Mucosa of gallbladder (tissue), 1 donor: ENCODE data around the gene RBPJ. TPM values are rescaled to one million over a fixed set of nuclear protein-coding genes. Genes with fewer than 3 reads are reported as not detected.
"Not testable (repeated sequence)": the region's sequence is repeated elsewhere in the genome, so short reads cannot be mapped to it uniquely, and the experiment has no call there.

Source experiments
- DNase-seq: peaks from one replicate; pipeline ENCODE4 v3.0.0-alpha.2; 2020; ENCODE audit warnings: low spot score
- total RNA-seq: library from RNA; stranded (reverse); gene quantifications from one replicate; pipeline ENCODE4 v1.2.1, GENCODE V29; 2021
- donor health status: DM: no; HTN: no; CAD: no.

Gene RBPJ
- total RNA-seq, 1 donor from 2014 or later = 72.1 TPM

DNA sequence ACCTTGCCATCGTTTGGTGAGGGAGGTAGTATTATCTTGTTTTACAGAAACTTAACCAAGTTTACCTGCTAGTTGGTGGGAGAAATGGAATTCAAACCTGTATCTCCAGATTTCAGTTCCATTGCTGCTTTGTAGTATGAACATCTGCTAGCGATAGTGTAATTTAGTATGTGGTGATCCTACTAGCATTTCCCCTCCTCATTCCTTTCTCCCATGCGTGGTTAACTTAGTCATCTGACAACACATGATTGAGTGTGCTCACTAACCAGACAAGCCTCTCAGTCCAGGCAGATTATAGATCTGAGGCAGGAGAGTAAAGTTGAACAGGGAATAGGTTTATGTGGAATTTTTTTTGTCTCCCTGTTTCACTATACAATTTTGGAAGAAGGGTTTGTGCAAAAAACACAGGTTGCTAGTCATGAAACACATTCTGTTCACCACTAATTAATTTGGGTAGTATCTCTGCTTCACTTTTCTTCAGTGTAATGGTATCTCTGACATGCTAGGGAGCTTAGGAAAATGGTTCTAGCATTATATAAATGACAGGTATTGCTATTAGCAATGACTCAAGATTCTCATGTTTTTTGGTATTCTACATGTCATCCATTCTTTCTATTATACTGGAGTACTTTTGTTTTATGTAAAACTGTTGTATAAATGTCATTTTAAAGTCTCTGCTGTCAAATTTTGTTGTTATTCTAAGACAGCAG, 21.7 kb downstream of the RBPJ start:
- DNase-seq = no peak

DNA sequence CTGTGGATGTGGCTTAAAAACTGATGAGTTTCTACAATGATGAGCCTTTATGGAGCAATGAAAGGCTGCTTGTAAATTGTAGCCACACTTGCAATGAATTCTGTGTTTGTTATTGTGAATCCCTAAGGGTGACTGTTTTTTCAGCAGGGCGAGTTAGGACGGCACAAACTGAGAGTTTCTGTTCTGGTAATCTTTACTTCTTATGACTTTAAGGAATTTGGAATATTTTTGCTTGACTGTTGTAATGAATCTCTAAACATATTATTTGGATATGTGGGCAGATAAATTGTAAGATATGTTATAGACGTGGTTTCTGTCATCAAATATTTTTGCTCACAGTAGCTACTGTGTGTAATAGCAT, 22.2 kb downstream of the RBPJ start:
- DNase-seq = no peak

DNA sequence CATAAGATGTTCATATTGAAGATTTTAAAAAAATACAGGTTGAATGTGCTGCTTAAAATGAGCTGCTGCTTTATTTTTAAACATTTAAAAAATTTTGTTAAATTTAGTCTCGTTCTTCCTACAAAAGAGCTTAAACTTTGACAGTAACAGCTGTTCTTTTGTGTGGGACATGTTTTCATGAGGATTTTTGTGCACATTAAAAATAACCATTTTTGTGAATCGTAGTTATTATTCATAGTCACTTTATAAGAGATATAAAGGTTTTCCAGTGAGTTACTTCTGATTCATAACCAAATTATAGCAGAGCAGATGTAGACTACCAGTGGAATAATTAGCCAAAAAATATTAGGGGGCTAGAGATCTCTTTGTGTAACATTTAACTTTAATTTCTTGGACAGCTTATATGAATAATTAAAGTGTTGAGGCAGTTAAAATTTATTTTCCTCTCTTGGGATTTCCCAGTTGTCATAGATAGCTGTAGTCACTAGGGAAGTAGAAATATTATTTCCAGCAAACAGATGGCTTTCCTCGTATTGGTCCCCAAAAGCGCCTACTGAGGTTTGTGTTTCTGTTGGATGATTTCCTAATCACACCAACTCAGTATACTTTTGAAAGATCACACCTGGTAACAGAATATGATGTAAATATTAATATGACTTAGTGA, 24.2 kb downstream of the RBPJ start:
- no peak for DNase-seq

DNA sequence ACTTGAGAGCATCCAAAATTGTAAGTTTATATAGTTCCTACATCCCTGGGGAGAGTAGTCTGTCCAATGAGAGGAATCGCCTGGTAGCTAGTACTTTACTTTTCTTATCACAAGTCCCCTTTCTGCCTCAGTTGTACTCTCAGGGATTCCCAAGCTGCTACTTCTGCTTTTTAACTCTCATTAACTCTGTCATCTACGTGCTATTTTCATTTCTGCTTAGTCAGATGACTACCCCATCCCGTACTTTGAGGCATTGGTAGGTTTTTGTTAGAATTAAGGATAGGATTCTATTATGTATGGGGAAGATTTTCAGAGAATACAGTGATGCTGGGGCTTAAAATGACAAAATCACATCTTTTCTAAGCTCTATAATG, 24.7 kb downstream of the RBPJ start:
- DNase-seq = no peak

DNA sequence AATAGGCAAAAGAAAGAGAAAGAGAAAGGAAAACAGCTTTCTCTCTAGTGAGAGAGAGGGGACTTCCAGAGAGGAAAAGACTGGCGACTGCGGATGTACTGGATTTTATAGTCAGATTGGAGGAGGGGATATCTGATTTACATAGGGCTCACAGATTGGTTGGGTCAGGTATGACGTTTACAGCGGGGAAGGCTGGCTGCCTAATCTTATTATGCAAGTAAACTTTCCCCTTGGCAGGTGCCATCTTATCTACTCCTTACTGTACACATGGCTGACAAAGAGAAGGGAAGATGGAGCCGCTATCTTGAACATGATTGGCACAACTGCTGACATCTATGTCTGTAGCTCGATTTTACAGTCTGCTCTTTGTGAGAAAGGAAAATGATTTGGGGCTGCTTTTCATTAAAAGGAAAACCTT, 25.4 kb downstream of the RBPJ start:
- no peak for DNase-seq

DNA sequence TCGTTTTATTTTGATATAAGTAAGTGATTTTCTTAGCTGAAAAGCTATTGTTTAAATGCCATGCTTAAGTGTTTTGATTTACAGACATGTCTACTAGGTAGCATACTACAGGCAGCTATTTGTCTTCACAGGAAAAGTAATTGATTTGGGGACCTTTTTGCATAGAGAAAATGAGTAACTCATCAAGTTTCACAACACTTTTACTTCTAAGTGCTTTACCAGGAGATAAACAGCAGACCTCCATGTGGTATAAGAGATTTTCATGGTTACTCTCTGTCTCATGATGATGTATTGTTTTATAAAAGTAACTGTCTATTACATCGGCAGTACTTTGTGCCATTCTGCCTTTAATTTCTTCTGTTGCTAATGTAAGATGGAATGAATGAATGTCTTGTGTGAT, 28.7 kb downstream of the RBPJ start:
- DNase-seq = no peak

DNA sequence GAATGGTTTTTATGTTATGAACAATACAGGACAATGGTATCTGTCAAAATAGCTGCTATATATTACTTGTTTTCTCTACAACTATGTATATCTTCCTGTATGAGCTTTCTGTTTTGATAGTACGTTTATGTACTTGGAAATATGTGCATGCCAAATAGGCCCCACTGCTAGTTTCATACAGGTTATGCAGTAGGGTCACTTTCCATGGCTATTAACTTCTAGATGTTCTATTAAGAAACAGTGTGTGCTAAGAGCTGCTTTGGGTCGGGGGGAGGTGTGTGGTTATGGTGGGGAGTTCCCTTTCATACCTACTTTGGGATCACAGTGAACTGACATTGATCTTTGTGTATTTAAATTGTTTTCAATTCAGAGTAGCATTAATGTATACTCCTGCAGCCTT, 30.9 kb downstream of the RBPJ start:
- DNase-seq = no peak

DNA sequence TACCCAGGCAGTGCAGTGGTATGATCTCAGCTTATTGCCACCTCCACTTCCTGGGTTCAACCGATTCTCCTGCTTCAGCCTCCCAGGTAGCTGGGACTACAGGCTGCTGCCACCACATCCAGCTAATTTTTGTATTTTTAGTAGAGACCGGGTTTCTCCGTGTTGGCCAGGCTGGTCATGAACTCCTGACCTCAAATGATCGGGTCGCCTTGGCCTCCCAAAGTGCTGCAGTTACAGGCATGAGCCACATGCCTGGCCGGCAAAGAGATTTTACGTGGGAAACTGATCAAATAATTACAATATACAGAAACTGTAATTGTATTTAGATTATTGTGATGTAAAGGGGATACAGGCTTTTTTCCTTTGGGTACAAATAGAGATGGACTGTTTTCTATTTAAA, 33.7 kb downstream of the RBPJ start:
- no peak for DNase-seq

DNA sequence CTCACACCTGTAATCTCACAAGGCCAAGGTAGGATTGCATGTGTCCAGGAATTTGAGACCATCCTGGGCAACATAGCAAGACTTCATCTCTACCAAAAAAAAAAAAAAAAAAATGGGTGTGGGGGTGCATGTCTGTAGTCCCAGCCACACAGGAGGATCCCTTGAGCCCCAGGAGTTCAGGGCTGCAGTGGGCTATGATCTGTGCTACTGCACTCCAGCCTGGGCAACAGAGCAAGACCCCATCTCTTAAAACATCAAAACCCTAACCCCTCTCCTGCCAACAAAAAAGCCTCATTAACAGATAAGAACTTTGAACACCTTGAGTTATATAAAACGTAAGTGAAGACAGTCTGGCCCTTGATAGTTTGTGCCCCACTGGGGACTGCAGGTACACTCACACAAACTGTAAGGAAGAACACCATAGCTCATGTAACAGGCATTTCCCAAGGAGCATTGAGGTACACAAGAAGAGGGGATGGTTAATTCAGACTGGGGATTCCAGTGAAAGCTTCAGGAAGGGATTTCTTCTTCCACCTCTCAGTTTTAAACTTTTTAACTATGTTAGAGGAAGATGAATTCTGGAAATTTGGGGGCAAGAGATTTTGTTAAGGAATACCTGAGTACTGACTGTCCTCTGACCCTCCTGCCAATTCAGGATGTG, 34.7 kb downstream of the RBPJ start:
- DNase-seq = no peak

DNA sequence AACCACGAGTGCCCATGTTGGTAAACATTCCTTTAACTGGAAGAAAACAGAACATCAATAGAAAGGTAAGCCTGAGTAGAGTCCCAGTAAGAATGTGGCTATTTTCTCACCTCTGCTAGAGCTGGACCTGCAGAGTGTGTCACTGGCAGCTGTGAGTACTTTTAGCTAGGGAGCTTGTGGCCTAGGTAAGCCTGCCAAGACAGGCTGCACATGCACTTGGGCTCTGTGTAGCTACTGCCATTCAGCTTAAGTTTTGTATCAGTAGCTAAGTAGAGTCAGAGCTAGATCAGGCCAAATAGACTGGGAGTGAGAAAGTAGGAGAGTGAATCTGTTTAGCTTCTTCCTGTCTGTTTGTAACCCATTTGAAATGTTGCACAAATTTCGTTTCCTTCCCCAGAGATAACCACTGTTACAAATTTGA, 35.3 kb downstream of the RBPJ start:
- no peak for DNase-seq

DNA sequence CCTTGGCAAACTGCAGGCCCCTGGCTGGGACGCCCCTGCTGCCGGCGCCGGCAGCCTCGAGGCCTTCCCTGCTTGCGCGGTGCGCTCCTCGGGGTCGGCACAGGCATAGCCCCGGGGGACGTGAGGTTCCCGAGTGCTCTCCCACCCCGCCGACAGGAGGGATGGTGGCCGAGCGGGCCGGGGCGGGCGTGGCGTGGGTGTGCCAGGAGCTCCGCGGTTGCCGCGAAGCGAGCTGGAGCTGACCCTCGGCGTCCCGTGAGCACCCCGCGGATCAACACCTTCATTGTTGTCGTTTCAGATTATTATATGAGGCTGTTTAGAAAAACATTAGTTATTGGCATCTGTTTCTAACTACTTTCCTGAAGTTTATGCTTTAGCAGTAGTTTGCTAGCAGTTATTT, 38.7 kb downstream of the RBPJ start:
- DNase-seq = not testable (repeated sequence)

DNA sequence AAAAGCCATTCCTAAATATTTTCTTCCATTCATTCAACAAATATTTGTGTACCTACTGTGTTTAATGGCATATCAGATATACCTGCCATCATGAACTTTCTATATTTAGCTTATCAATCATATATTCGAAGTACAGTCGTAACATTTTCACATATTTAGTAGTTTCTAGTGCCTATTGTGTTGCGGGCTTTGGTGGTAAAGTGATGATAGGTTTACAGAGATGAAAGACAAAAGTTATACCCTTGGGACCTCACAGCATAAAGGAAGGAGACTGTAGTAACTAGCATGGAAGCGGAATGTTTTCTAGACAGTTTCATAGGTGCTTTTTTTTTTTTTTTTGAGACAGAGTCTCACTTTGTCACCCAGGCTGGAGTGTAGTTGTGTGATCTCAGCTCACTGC, 39.5 kb downstream of the RBPJ start:
- no peak for DNase-seq

DNA sequence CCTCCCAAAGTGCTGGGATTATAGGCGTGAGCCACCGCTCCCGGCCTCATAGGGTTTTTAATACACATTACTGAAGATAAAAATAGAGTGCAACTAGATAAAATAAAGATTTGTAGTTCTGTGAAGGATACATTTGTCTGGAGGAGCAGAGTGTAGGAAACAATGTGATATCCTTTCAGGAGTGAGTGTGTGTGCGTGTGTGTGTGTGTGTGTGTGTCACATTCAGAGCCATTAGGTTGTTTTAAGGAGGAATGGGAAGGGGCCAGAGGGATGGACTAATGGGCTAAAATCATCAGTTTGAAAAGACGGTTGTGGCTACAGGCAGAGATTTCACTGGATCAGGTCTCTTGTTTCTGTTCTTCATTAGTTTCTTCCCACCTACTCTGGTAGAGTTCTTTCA, 40.0 kb downstream of the RBPJ start:
- DNase-seq = no peak

DNA sequence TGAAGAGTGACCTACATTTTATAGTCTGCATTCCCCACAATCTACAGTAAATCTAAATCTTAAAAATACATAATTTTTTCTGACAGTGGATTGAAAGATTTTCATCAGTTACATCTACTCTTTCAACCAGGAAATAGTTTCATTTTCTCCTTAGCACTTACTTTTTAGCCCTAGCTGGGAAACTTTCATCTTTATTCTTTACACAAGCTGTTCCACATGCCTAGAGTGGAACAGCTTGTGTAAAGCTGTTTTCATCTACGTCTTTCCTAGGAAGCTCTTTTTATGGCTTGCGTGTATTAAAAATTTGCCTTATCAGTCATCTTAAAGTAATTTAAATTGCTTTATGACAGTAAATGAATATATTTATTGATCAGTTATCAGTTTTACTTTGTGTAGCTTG, 40.5 kb downstream of the RBPJ start:
- no peak for DNase-seq

DNA sequence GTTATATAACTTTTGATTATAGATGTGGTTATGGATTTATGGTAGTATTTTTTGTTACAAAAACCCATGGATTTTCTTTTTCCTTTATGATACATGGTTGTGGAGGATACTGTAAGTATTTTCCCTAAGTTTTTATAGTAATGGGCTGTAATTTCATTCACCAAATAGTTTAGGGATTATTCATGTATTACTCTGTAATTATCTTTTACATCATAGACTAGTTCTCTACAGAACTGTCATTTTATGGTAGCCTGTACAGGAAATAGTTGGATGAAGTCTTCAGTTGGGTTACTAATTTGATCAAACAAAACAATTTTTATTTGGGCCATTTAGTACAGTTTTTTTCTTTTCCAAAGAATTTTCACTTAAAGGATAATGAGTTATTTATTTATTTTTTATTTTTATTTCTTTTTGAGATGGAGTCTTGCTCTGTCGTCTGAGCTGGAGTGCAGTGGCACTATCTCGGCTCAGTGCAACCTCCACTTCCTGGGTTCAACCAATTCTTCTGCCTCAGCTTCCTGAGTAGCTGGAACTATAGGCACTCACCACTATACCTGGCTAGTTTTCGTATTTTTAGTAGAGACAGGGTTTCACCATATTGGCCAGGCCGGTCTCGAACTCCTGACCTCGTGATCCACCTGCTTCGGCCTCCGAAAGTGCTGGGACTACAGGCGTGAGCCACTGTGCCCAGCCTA, 42.1 kb downstream of the RBPJ start:
- DNase-seq = no peak

DNA sequence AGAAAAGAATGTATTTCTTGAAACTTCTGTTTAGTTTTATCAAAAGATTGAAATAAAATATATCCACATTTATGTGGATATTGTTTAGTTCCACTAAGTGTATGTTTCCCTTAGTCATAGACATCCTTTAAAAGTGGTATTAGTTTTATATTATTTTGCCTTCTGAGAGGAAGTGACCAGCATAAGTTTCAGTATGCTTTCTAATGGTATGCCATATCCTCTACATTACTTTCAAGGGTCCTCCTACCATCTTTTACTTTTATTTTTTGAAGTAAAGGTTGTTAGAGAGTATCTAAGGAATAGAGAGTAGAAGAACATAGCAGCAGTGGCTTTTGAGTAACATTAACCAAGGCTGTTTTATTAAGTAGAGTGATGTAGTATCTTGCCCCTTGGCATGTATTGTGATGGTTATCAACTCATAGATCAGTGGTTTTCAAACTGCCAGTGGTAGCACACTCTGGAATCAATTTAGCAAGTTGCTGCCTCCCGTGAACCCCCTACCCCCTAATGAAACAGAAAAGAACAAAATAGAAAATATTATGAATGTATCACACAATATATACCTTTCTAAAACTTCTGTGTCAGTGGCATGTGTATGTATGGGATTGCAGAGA, 44.8 kb downstream of the RBPJ start:
- no peak for DNase-seq

DNA sequence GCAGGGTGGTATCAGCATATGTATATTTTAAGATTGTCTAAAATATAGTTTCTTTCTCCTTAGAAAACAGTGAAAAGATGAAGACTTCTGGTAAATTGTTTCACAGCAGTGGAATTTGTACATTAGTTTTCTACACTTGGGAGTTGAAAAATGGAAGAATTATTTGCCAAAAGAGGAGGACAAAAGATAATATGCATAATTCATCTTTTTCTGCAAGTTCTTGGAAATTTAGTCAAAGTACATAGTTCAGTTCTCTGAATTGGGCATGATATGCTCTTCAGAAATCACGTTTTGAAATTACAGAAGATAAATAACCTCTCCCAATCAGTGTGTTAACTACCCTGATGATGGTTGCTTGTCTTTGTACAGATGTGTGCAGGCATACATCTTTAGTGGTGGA, 47.0 kb downstream of the RBPJ start:
- no peak for DNase-seq

DNA sequence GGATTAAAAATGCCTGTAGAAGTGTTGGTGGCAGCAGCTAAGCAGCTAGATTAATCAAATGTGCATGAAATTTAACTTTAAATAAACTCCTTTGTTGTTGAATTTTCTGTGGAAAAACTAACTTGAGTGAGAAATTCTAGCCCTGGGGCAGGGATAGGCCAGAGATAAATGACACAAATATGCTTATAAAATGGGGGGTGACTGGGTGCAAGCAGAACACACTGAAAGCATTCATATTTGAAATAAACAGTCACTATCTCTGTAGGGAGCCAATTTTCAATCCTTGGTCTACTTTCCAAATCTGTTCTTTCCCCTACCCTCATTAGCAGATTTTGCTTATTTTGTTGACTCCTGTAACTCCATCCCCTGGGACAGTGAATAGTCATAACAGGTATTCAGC, 47.9 kb downstream of the RBPJ start:
- DNase-seq = no peak

DNA sequence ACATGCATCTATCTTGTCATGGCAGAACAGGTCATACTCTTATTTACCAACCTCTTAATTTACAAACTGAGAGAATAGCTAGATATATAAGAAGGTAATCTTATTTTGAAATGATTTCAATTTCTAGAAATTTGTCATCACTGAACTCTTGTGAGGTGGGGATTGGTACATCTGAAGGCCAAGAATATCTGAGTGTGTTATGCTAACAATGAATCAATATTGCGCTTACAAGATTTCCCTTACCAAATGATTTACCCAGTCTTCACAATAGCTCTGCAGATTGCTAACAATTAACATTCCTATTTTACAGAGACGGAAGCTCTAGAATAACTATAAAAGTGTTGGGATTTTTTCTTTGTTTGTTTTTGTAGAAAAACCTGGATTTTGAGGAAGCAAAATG, 48.3 kb downstream of the RBPJ start:
- no peak for DNase-seq

DNA sequence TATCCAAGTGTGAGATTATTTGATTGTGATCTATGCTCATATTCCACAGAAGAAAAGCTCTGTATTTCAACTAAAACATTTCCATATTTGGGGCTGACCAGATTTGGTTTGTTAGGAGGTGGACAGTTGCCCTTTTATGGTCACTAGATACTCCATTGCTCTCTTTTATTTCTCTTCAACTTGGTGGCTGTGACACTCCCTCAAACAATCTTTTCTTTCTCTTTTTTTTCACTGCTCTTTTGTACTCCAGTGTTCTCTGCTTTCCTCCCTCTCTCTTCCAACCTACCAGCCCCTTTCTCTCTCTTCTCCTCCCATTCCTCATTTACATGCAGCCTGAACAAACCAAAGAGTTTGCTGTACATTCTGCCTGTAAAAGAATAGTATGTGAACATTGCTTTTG, 48.8 kb downstream of the RBPJ start:
- DNase-seq = no peak

DNA sequence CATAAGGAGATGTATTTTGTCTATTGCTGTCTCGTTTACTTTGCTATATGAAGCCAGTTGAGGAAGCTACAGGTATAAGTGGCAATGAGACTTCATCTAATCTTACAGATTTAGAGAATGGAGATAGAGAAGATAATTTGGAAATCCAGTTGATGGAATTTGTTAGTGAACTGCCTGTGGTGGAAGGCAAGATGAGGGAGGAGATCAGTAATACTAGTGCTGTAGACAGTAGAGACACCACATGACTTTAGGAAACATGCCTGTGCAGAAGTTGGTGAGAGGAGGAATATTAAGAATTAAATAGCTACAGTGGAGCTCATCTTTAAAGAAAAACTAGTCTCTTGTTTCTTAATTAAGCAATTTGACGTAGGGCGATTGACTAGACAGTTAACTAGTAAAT, 51.3 kb downstream of the RBPJ start:
- DNase-seq = no peak

DNA sequence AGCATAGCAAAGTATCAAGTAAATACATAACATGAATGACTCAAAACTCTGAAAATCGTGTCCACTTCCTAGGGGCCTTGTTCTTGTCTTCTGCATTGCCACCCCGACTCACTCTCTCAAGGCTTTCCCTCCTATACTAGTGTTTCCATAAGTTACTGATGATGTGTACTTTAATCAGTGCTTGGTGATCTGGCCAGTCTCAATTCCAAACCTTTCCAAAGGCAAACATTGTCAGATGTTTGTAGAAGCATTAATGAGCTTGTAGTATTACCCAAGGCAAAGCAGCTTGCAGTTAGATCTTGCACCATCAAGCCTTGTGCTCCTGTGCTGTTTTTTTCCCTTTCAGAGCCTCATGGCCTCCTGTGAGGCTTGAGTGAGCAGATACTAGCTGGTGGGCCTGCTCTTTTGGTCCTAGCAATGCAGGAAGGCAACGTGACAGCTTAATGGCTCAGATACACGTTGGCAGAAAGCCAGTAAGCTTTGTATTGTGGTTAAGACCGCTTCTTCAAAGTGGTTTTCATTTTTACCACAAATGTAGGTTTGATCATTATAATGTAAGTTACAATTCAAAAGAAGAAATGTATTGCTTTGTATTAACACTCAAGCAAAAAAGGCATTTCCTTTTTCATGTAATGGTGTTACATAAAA, 51.8 kb downstream of the RBPJ start:
- DNase-seq = peak; percentile 44
